ENCODE results near the gene THSD4.

GRCh38 chr15:71706461-71707229 lies 591.4 kb downstream of the THSD4 start:
- TF ChIP-seq CTCF (IDR thresholded peaks at IDR 0.05; ENCODE audit: control extremely low read depth in 1 of 3, insufficient read depth in 1 of 3, low read depth in 1 of 3, low read length in 3 of 3) (no peak), CHD2 (IDR thresholded peaks at IDR 0.05; ENCODE audit: low read length) (no peak), POLR2A (IDR thresholded peaks at IDR 0.05; ENCODE audit: control extremely low read depth in 1 of 2, low read depth in 2 of 2, low read length in 2 of 2) (no peak), SIN3A (conservative IDR thresholded peaks at IDR 0.05 in 1 of 2, IDR thresholded peaks at IDR 0.05 in 1 of 2; ENCODE audit: low read depth in 1 of 2, low read length in 2 of 2) (no peak), EP300 (IDR thresholded peaks at IDR 0.05; ENCODE audit: borderline replicate concordance in 1 of 2, low read depth in 2 of 2, low read length in 2 of 2) (no peak), NRF1 (IDR thresholded peaks at IDR 0.05; ENCODE audit: low read depth, low read length) (no peak)

All from H1 (cell line).